ENCODE results near the gene EDN2.
A peak's percentile ranks its signal among the peaks of the same experiment; 100 is the strongest.

Gene EDN2

GRCh38 chr1:41461790-41462679 lies 22.4 kb downstream of the EDN2 start:
- Histone ChIP-seq H3K4me3 (ENCODE audit: extremely low read depth, insufficient read depth, low read length, poor library complexity, severe bottlenecking) (no peak overlapping the region), H3K4me1 (ENCODE audit: control insufficient read depth, insufficient read depth, low read length, poor library complexity, severe bottlenecking) (peaks cover 5% of the 10 kb centered on the region), H3K36me3 (ENCODE audit: control insufficient read depth, insufficient read depth, low read length) (no peaks in the 10 kb centered on the region), H3K9me3 (ENCODE audit: control insufficient read depth, low read length) (no peaks in the 10 kb centered on the region), H3K27ac (ENCODE audit: low read depth, low read length, severe bottlenecking) (no peak overlapping the region)
- 100% methylated on average over 2 of the region's 4 CpGs; no CpG with 5 or more reads in 1 of the 2 experiments for WGBS, 2 experiments (ENCODE audit: insufficient coverage in 2 of 2)

DNA sequence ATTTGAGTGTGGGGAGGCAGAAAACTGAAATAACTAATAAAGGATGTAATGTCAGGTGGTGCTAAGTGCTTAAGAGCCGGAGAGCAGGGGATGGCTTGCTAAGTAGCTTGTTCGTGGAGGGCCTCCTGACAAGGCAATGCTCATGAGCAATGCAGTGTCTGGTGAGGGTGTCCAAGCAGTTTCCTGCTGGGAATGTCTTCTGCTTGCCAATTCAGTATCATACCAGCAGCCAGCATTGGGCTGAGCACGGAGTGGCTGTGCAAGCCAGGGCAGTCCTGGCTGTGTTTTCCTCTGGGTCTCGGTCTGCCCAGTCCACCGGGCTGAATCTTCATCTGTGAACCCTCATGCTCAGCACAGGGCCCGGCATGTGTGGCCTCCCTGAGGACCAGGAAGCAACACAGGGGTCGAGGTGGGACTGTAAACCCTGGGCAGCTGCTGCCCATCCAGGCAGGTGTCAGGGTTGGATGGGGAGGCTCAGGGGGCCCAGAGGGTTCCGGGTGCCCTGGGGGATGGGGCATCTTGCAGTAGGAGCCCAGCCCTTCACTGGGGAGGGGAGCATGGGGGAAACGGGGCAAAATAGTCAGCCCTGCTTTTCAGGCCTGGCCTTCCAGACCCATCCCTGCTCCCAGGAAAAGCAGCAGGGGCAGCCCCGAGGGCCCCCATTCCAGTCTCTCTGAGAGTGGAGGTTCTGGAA lies 27.5 kb downstream of the EDN2 start:
- Histone ChIP-seq H3K27ac (ENCODE audit: low read depth, low read length, severe bottlenecking) (no peak overlapping the region), H3K4me1 (ENCODE audit: control insufficient read depth, insufficient read depth, low read length, poor library complexity, severe bottlenecking) (peaks cover 16% of the 10 kb centered on the region), H3K36me3 (ENCODE audit: control insufficient read depth, insufficient read depth, low read length) (no peaks in the 10 kb centered on the region), H3K9me3 (ENCODE audit: control insufficient read depth, low read length) (no peaks in the 10 kb centered on the region), H3K4me3 (ENCODE audit: extremely low read depth, insufficient read depth, low read length, poor library complexity, severe bottlenecking) (no peak overlapping the region)
- WGBS, 2 experiments (ENCODE audit: insufficient coverage in 2 of 2), result 94 to 96% methylated on average over 7 to 9 of the region's 10 CpGs

DNA sequence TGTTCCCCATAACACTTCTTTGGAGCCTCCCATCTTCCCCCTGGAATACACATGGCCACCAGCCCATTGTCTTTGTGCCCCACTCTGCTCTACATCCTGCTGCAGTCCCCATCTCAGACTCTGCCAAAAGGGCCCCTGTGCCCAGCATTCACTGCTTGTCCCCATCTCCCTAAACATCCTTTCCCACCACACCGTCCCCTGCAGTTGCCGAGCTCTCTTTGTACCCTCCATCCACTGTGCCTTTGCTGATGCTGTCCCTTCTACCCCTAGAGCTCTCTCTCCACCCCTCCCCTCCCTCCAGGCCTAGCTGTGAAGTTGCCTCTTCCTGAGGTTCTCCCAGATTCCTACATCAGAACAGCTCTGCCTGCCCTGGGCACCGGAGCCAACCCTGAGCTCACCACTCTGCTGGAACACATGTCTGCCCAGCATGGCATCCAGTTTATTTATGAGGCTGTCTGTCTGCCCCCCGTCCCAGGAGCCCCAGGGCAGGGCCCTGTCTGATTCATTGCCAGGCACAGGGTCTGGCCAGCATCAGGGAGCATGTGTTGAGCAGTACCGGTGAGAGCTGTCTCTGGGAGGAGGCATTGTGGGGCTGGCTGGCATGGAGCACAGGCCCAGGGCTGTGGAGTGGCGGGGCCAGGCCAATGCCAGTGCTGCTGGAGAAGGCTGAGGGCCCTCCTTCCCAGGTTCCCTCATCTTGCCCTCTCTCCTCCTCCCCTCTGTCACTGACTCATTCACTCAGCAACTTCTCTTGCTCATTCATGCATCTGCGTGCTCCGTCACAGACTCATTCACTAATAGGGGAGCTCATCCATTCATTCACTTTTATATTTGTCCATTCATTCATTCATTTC lies 28.8 kb downstream of the EDN2 start:
- Histone ChIP-seq H3K36me3 (ENCODE audit: control insufficient read depth, insufficient read depth, low read length) (no peaks in the 10 kb centered on the region), H3K4me1 (ENCODE audit: control insufficient read depth, insufficient read depth, low read length, poor library complexity, severe bottlenecking) (peaks cover 20% of the 10 kb centered on the region), H3K27ac (ENCODE audit: low read depth, low read length, severe bottlenecking) (no peak overlapping the region), H3K9me3 (ENCODE audit: control insufficient read depth, low read length) (no peaks in the 10 kb centered on the region), H3K4me3 (ENCODE audit: extremely low read depth, insufficient read depth, low read length, poor library complexity, severe bottlenecking) (no peak overlapping the region)
- WGBS, 2 experiments (ENCODE audit: insufficient coverage in 2 of 2), result 94 to 96% methylated on average over 7 to 8 of the region's 8 CpGs

- Histone ChIP-seq H3K36me3 (ENCODE audit: control insufficient read depth, insufficient read depth, low read length) (no peaks in the 10 kb centered on the region), H3K9me3 (ENCODE audit: control insufficient read depth, low read length) (no peaks in the 10 kb centered on the region), H3K4me1 (ENCODE audit: control insufficient read depth, insufficient read depth, low read length, poor library complexity, severe bottlenecking) (peaks cover 32% of the 10 kb centered on the region), H3K4me3 (ENCODE audit: extremely low read depth, insufficient read depth, low read length, poor library complexity, severe bottlenecking) (no peak overlapping the region), H3K27ac (ENCODE audit: low read depth, low read length, severe bottlenecking) (no peak overlapping the region)
- 82 to 86% methylated on average over 6 of the region's 6 CpGs for WGBS, 2 experiments (ENCODE audit: insufficient coverage in 2 of 2)
These were observed 30.1 kb downstream of the EDN2 start for GRCh38 chr1:41454406-41454805.

- Histone ChIP-seq H3K27ac (ENCODE audit: low read depth, low read length, severe bottlenecking) (no peak overlapping the region), H3K4me3 (ENCODE audit: extremely low read depth, insufficient read depth, low read length, poor library complexity, severe bottlenecking) (no peak overlapping the region), H3K9me3 (ENCODE audit: control insufficient read depth, low read length) (no peaks in the 10 kb centered on the region), H3K4me1 (ENCODE audit: control insufficient read depth, insufficient read depth, low read length, poor library complexity, severe bottlenecking) (peaks cover 46% of the 10 kb centered on the region), H3K36me3 (ENCODE audit: control insufficient read depth, insufficient read depth, low read length) (no peaks in the 10 kb centered on the region)
- 96 to 97% methylated on average over 10 of the region's 11 CpGs for WGBS, 2 experiments (ENCODE audit: insufficient coverage in 2 of 2)
These were observed 31.7 kb downstream of the EDN2 start for GRCh38 chr1:41452704-41453290.

- Histone ChIP-seq H3K27ac (ENCODE audit: low read depth, low read length, severe bottlenecking) (no peak overlapping the region), H3K36me3 (ENCODE audit: control insufficient read depth, insufficient read depth, low read length) (no peaks in the 10 kb centered on the region), H3K4me1 (ENCODE audit: control insufficient read depth, insufficient read depth, low read length, poor library complexity, severe bottlenecking) (peaks cover 53% of the 10 kb centered on the region), H3K4me3 (ENCODE audit: extremely low read depth, insufficient read depth, low read length, poor library complexity, severe bottlenecking) (no peak overlapping the region), H3K9me3 (ENCODE audit: control insufficient read depth, low read length) (no peaks in the 10 kb centered on the region)
- 89% methylated on average over 7 to 9 of the region's 9 CpGs for WGBS, 2 experiments (ENCODE audit: insufficient coverage in 2 of 2)
These were observed 33.7 kb downstream of the EDN2 start for GRCh38 chr1:41450747-41451285.

DNA sequence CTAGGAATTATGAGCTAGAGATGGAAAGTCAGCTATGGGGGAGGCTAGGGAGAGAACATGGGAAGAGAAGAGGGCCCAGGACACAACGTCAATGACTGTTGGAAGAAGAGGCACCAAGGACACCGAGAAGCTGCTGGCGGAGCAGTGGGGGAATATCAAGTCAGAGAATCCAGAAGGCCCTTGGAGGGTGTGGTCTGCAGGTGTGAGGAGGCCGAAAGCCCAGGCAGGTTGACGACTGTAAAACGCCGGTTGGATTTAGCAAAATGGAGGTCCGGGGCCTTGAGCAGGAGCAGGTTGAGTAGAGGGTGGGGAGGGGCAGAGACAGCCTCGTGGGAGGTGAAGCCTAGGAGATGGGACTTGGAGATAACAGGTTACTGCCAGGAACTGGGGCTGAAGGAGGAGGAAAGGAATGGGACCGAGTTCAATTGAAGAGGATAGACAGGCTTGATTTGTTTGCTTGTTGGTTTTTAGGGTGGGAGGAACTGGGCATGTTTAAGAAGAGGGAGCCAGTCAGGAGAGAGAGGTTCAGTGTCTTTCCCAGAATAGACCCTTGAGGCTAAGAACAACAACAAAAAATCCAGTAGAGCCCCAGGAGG lies 35.1 kb downstream of the EDN2 start:
- Histone ChIP-seq H3K27ac (ENCODE audit: low read depth, low read length, severe bottlenecking) (peak overlapping the region; percentile 47), H3K4me1 (ENCODE audit: control insufficient read depth, insufficient read depth, low read length, poor library complexity, severe bottlenecking) (peaks cover 49% of the 10 kb centered on the region), H3K36me3 (ENCODE audit: control insufficient read depth, insufficient read depth, low read length) (no peaks in the 10 kb centered on the region), H3K4me3 (ENCODE audit: extremely low read depth, insufficient read depth, low read length, poor library complexity, severe bottlenecking) (no peak overlapping the region), H3K9me3 (ENCODE audit: control insufficient read depth, low read length) (peaks cover 4% of the 10 kb centered on the region)
- WGBS, 2 experiments (ENCODE audit: insufficient coverage in 2 of 2), result 89 to 90% methylated on average over 9 to 10 of the region's 10 CpGs

GRCh38 chr1:41448821-41449220 lies 35.7 kb downstream of the EDN2 start:
- Histone ChIP-seq H3K9me3 (ENCODE audit: control insufficient read depth, low read length) (peaks cover 10% of the 10 kb centered on the region), H3K27ac (ENCODE audit: low read depth, low read length, severe bottlenecking) (peak overlapping the region; percentile 41), H3K4me3 (ENCODE audit: extremely low read depth, insufficient read depth, low read length, poor library complexity, severe bottlenecking) (no peak overlapping the region), H3K4me1 (ENCODE audit: control insufficient read depth, insufficient read depth, low read length, poor library complexity, severe bottlenecking) (peaks cover 47% of the 10 kb centered on the region), H3K36me3 (ENCODE audit: control insufficient read depth, insufficient read depth, low read length) (no peaks in the 10 kb centered on the region)
- WGBS, 2 experiments (ENCODE audit: insufficient coverage in 2 of 2), result 75 to 99% methylated on average over 1 to 4 of the region's 4 CpGs

DNA sequence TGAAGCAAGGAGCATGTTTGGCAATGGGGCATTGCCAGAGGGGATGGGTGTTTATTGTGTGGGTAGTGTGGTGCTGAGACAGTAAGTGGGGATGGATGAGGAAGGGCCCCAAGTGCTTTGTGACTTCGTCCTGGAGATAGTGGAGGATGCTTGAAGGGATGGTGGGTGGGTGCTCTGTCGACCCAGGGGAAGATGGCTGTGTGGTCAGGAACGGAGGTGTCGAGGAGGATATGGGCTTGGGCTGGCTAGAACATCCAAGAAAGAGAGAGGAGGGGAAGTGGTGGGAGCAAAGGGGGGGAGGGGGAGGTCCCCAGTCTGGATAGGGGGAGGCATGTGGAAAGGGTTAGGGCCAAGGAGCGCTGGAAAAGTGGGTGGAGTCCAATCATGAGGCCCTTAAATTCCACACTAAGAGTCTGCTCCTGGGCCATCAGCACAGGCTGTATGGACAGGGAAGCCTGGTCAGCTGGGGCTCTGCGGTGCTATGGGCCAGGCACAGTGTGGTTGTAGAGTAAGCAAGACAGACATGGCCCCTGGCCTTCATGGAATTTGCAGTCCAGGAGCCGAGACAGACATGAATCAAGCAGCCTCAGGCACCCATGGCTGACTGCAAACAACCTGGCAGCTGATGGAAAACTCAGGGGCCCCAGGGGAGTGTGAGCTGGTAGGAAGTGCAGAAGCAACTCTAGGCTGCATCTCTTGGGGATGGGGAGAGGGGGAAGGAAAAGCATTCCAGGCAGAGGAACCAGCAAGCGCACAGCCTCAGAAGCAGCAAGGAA lies 36.3 kb downstream of the EDN2 start:
- H3K4me1 ChIP-seq (ENCODE audit: control insufficient read depth, insufficient read depth, low read length, poor library complexity, severe bottlenecking), result peaks cover 46% of the 10 kb centered on the region
- no peaks in the 10 kb centered on the region for H3K36me3 ChIP-seq (ENCODE audit: control insufficient read depth, insufficient read depth, low read length)
- peaks cover 14% of the 10 kb centered on the region for H3K9me3 ChIP-seq (ENCODE audit: control insufficient read depth, low read length)
- no peak overlapping the region for H3K4me3 ChIP-seq (ENCODE audit: extremely low read depth, insufficient read depth, low read length, poor library complexity, severe bottlenecking)
- WGBS, 2 experiments (ENCODE audit: insufficient coverage in 2 of 2), result 86 to 93% methylated on average over 7 to 8 of the region's 8 CpGs
- H3K27ac ChIP-seq (ENCODE audit: low read depth, low read length, severe bottlenecking), result peak overlapping the region; percentile 41

Measured in mesodermal cell (in vitro differentiated cells).